ENCODE results near the gene COLEC11. TPM values are rescaled to one million over a fixed set of nuclear protein-coding genes. Genes with fewer than 3 reads are reported as not detected.

The COLEC11 gene
- total and polyA plus RNA-seq, 9 of the 15 experiments (the other 6 are each of a cell fraction or from before 2014, with no cell fraction given): 0.32 to 4.3 (median 1.8) TPM

DNA sequence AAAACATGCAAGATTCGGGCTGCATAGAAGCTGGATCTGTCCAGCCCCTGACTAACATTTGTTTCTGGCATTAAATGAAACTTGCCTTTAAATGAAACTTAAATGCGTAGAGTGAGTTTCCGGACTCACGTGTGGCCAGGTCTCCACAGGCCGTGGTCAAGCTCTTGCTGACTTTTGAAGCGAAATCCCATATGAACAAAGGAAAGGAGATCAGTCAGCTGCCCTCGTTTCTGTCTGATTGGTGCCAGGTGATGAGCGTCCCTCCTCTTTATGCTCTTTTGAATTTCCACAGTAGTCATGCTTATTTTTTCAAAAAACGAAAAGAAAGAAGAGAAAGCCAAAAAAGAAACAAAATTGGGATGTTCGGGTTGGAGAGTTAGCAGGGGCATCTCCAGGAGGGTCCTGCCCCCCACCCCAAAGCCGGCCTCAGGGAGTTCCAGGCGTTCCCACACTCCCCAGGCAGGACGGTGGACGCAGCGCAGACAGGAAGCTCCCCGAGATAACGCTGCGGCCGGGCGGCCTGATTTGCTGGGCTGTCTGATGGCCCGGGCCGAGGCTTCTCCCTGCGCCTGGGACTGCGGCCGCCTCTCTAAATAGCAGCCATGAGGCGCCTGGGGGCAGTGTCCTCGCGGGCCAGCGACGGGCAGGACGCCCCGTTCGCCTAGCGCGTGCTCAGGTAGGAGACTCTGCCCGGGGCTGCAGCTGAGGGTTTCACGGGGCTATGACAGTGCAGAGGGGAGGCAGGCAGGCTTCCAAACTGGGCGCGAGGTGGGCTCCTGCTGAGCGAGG, at the start of gene COLEC11 (continued):
- TF ChIP-seq, protein P1, sequence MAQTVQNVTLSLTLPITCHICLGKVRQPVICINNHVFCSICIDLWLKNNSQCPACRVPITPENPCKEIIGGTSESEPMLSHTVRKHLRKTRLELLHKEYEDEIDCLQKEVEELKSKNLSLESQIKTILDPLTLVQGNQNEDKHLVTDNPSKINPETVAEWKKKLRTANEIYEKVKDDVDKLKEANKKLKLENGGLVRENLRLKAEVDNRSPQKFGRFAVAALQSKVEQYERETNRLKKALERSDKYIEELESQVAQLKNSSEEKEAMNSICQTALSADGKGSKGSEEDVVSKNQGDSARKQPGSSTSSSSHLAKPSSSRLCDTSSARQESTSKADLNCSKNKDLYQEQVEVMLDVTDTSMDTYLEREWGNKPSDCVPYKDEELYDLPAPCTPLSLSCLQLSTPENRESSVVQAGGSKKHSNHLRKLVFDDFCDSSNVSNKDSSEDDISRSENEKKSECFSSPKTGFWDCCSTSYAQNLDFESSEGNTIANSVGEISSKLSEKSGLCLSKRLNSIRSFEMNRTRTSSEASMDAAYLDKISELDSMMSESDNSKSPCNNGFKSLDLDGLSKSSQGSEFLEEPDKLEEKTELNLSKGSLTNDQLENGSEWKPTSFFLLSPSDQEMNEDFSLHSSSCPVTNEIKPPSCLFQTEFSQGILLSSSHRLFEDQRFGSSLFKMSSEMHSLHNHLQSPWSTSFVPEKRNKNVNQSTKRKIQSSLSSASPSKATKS (CRISPR knock-in tag; IDR thresholded peaks at IDR 0.05): no peak
- TF ChIP-seq HDAC3 (IDR thresholded peaks at IDR 0.05; ENCODE audit: borderline replicate concordance, partially characterized antibody) (no peak), KDM1A (IDR thresholded peaks at IDR 0.05) (peak; percentile 73 to 86; a peak in 3 of 4 replicates), MAFG (tag; conservative IDR thresholded peaks at IDR 0.05) (no peak), JUND (IDR thresholded peaks at IDR 0.05; ENCODE audit: borderline replicate concordance, low read depth, low read length) (peak; percentile 38; the same call in 1 of the 2 replicates), JUND (tag; IDR thresholded peaks at IDR 0.05; ENCODE audit: borderline replicate concordance, low read depth, low read length) (no peak; the same call in 2 of the 3 replicates), MEF2D (tag; conservative IDR thresholded peaks at IDR 0.05; ENCODE audit: low read depth) (no peak), NRF1 (conservative IDR thresholded peaks at IDR 0.05 in 1 of 2, IDR thresholded peaks at IDR 0.05 in 1 of 2) (peak; percentile 80 to 84), PTRF (tag; IDR thresholded peaks at IDR 0.05) (no peak), ZNF780A (CRISPR knock-in tag; IDR thresholded peaks at IDR 0.05) (no peak), ZBTB8A (IDR thresholded peaks at IDR 0.05; ENCODE audit: partially characterized antibody) (no peak), BRD9 (IDR thresholded peaks at IDR 0.05; ENCODE audit: low read depth, partially characterized antibody) (no peak)
- TF ChIP-seq, protein P2, sequence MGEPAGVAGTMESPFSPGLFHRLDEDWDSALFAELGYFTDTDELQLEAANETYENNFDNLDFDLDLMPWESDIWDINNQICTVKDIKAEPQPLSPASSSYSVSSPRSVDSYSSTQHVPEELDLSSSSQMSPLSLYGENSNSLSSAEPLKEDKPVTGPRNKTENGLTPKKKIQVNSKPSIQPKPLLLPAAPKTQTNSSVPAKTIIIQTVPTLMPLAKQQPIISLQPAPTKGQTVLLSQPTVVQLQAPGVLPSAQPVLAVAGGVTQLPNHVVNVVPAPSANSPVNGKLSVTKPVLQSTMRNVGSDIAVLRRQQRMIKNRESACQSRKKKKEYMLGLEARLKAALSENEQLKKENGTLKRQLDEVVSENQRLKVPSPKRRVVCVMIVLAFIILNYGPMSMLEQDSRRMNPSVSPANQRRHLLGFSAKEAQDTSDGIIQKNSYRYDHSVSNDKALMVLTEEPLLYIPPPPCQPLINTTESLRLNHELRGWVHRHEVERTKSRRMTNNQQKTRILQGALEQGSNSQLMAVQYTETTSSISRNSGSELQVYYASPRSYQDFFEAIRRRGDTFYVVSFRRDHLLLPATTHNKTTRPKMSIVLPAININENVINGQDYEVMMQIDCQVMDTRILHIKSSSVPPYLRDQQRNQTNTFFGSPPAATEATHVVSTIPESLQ (CRISPR knock-in tag; IDR thresholded peaks at IDR 0.05): no peak
- TF ChIP-seq, protein P3, sequence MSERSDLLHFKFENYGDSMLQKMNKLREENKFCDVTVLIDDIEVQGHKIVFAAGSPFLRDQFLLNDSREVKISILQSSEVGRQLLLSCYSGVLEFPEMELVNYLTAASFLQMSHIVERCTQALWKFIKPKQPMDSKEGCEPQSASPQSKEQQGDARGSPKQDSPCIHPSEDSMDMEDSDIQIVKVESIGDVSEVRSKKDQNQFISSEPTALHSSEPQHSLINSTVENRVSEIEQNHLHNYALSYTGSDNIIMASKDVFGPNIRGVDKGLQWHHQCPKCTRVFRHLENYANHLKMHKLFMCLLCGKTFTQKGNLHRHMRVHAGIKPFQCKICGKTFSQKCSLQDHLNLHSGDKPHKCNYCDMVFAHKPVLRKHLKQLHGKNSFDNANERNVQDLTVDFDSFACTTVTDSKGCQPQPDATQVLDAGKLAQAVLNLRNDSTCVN (CRISPR knock-in tag; IDR thresholded peaks at IDR 0.05): no peak
